GM12878 (cell line): ENCODE results near the gene NSMCE1. TPM values are rescaled to one million over a fixed set of nuclear protein-coding genes. Genes with fewer than 3 reads are reported as not detected.

Source experiments
- ATAC-seq: fragments of 200-7000 bp; cut with Tn5 transposase; 3 replicates; pipeline ENCODE4 v1.9.1; 2020; ENCODE audit warnings: mild to moderate bottlenecking, moderate library complexity
- BruUV-seq: library from RNA; stranded (reverse); fragments of 400-500 nt; replicated peaks from 2 replicates; lab custom pipeline; 2021; lab: Mats Ljungman, UMichigan
- CTCF ChIA-PET: fragments of 300-600 bp; sonication (Branson Sonifier 250); formaldehyde crosslinking; extraction: SDS; loops from one replicate; lab custom pipeline; 2021; ENCODE audit warnings: inconsistent platforms; lab: Yijun Ruan, JAX
- POLR2A ChIA-PET: fragments of 350-600 bp; formaldehyde crosslinking; extraction: SDS; loops from one replicate; lab custom pipeline; 2021; ENCODE audit warnings: inconsistent platforms; lab: Charles Lee
- RAD21 ChIA-PET: fragments of 300-600 bp; sonication (Branson Sonifier 250); formaldehyde crosslinking; loops from one replicate; lab custom pipeline; 2023; ENCODE audit warnings: antibody characterized with exemption; ENCODE audit not compliant: unreplicated experiment; lab: Charles Lee
- SMC1A ChIA-PET: fragments of 300-600 bp; sonication (Branson Sonifier 250); formaldehyde crosslinking; loops from one replicate; lab custom pipeline; 2023; ENCODE audit not compliant: unreplicated experiment, uncharacterized antibody; lab: Charles Lee
- DNase-seq: peaks from one replicate; pipeline ENCODE4 v3.0.0-alpha.2; 2011; ENCODE audit warnings: low read depth, low spot score
- FAIRE-seq: peaks from 3 replicates; lab custom pipeline; 2011; peaks lifted over from hg19 to GRCh38; lab: Jason Lieb, UNC
- H2AFZ ChIP-seq: 2 replicates; pipeline ENCODE4 v1.6.0; 2011; ENCODE audit warnings: low read depth, low read length, control low read depth; ENCODE audit not compliant: control insufficient read depth
- H3K27ac ChIP-seq: 2 replicates; pipeline ENCODE4 v1.5.1; 2011; ENCODE audit warnings: control low read depth; ENCODE audit not compliant: control insufficient read depth, insufficient read depth
- H3K27me3 ChIP-seq, 2 experiments: replicated peaks in 1 of 2; 2 replicates each; pipeline versions ENCODE4 v1.6.0 to v1.6.1; 2011; ENCODE audit warnings: low read length in 1 of 2; ENCODE audit not compliant: control insufficient read depth in 2 of 2, insufficient read depth in 2 of 2
- H3K36me3 ChIP-seq, 2 experiments: 2 replicates each; pipeline ENCODE4 v1.5.1; 2011; ENCODE audit warnings: low read length in 1 of 2; ENCODE audit not compliant: control insufficient read depth in 2 of 2, insufficient read depth in 2 of 2
- H3K4me1 ChIP-seq: 2 replicates; pipeline ENCODE4 v1.6.1; 2011; ENCODE audit warnings: mild to moderate bottlenecking, low read length, moderate library complexity, mixed read lengths; ENCODE audit not compliant: control insufficient read depth, insufficient read depth
- H3K4me2 ChIP-seq: 2 replicates; pipeline ENCODE4 v1.6.0; 2011; ENCODE audit warnings: control low read depth; ENCODE audit not compliant: control insufficient read depth, insufficient read depth
- H3K4me3 ChIP-seq: fragments of 200-600 bp; sonication (generic); 2 replicates; pipeline ENCODE4 v1.5.1; 2016
- H3K79me2 ChIP-seq: 2 replicates; pipeline ENCODE4 v1.6.0; 2011; ENCODE audit warnings: low read length; ENCODE audit not compliant: control insufficient read depth, insufficient read depth
- H3K9ac ChIP-seq: 2 replicates; pipeline ENCODE4 v1.8.0; 2011; ENCODE audit warnings: low read length, control low read depth, mixed read lengths; ENCODE audit not compliant: control insufficient read depth, insufficient read depth
- H3K9me3 ChIP-seq: replicated peaks from 3 replicates; pipeline ENCODE4 v1.5.1; 2011; ENCODE audit warnings: mild to moderate bottlenecking, low read length; ENCODE audit not compliant: control insufficient read depth, insufficient read depth
- H4K20me1 ChIP-seq: 2 replicates; pipeline ENCODE4 v1.6.0; 2011; ENCODE audit not compliant: control insufficient read depth, insufficient read depth
- EED ChIP-seq: sonication (generic); IDR thresholded peaks from 2 replicates; pipeline ENCODE4 v1.6.1; 2016; ENCODE audit warnings: antibody characterized with exemption, low read depth
- IKZF1 ChIP-seq: fragments of 450-650 bp; conservative IDR thresholded peaks from 2 replicates; pipeline ENCODE4 v1.6.1; 2017; ENCODE audit warnings: antibody characterized with exemption, mild to moderate bottlenecking
- JUNB ChIP-seq: IDR thresholded peaks from 2 replicates; pipeline ENCODE4 v1.6.1; 2016; ENCODE audit warnings: antibody characterized with exemption, mild to moderate bottlenecking
- LARP7 ChIP-seq: fragments of 450-650 bp; IDR thresholded peaks from 2 replicates; pipeline ENCODE4 v1.6.1; 2017; ENCODE audit warnings: mild to moderate bottlenecking
- MEF2A ChIP-seq: IDR thresholded peaks from 2 replicates; pipeline ENCODE4 v1.6.1; 2011; ENCODE audit warnings: low read depth, mild to moderate bottlenecking, low read length, moderate library complexity; ENCODE audit not compliant: insufficient read depth
- NR2C2 ChIP-seq: IDR thresholded peaks from 2 replicates; pipeline ENCODE4 v1.6.1; 2011; ENCODE audit warnings: borderline replicate concordance, low read depth; ENCODE audit not compliant: control insufficient read depth, insufficient read length
- RBBP5 ChIP-seq: fragments of 200-600 bp; sonication (generic); conservative IDR thresholded peaks from 2 replicates; pipeline ENCODE4 v1.6.1; 2016
- RUNX3 ChIP-seq: IDR thresholded peaks from 2 replicates; pipeline ENCODE4 v1.6.1; 2012; ENCODE audit warnings: low read length, inconsistent platforms
- SMAD5 ChIP-seq: IDR thresholded peaks from 2 replicates; pipeline ENCODE4 v1.6.1; 2016; ENCODE audit warnings: antibody characterized with exemption, low read depth
- STAT3 ChIP-seq: IDR thresholded peaks from 2 replicates; pipeline ENCODE4 v1.6.1; 2011; ENCODE audit warnings: low read depth, low read length, improper control_type of control experiment
- ZNF217 ChIP-seq: fragments of 450-650 bp; IDR thresholded peaks from 2 replicates; pipeline ENCODE4 v1.6.1; 2017; ENCODE audit warnings: antibody characterized with exemption, mild to moderate bottlenecking
- ZZZ3 ChIP-seq: IDR thresholded peaks from 2 replicates; pipeline ENCODE4 v1.6.1; 2011; ENCODE audit warnings: low read depth; ENCODE audit not compliant: control insufficient read depth, insufficient read length
- WGBS: methylation state at CpG from one replicate; pipeline ENCODE4 v1.1.6; 2016; ENCODE audit warnings: low lambda C conversion rate; ENCODE audit not compliant: insufficient replicate concordance, insufficient coverage; ENCODE audit errors: missing lambda C conversion rate; 5-methylcytosine and 5-hydroxymethylcytosine counted together
- in situ Hi-C: fragments of 300-500 bp; cut with MboI; formaldehyde crosslinking; loops from 9 replicates; pipeline ENCODE4 v1.14.3; 2018; ENCODE audit warnings: mixed read lengths
- intact Hi-C: fragments of 100-400 bp; cut with micrococcal nuclease; formaldehyde crosslinking; loops from one replicate; pipeline ENCODE4 v1.14.2; 2022; ENCODE audit not compliant: unreplicated experiment
- polyA plus RNA-seq, 11 experiments: library from polyadenylated mRNA; depleted of rRNA in 4 of 11; unstranded in 6 of 11; stranded (reverse) in 5 of 11; fragments of >200 nt; fragmentation: Nextera tagmentation in 4 of 11; fragmentation: Illumina TruSeq in 1 of 11; extraction: Ambion mirVana in 4 of 11; extraction: Trizol in 1 of 11; gene quantifications; 1 replicate in 1 of 11; 2 replicates in 10 of 11; pipeline versions ENCODE4 v1.2.1 to v1.2.3, GENCODE V29; 2011 to 2016; ENCODE audit warnings: inconsistent platforms in 2 of 11, missing spikeins in 2 of 11, low read depth in 1 of 11
- total RNA-seq, 4 experiments: library from RNA; depleted of rRNA in 3 of 4; stranded (reverse); fragments of >200 nt in 3 of 4; fragmentation: Illumina TruSeq in 1 of 4; extraction: Trizol in 1 of 4; gene quantifications; 2 replicates each; pipeline versions ENCODE4 v1.2.1 to v1.2.3, GENCODE V29; 2013 to 2021
- TF ChIP-seq, protein P1 (sequence below): fragments of 450-650 bp; IDR thresholded peaks from 2 replicates; pipeline ENCODE4 v1.6.1; 2016; ENCODE audit warnings: mild to moderate bottlenecking
- TF ChIP-seq, protein P2 (sequence below): fragments of 450-650 bp; IDR thresholded peaks from 2 replicates; pipeline ENCODE4 v1.6.1; 2018; ENCODE audit warnings: mild to moderate bottlenecking, low read depth, moderate library complexity; ENCODE audit not compliant: partially characterized antibody
- TF ChIP-seq, protein P3 (sequence below): IDR thresholded peaks from 2 replicates; pipeline ENCODE4 v1.6.1; 2012; ENCODE audit warnings: improper control_type of control experiment, low read depth, low read length; ENCODE audit not compliant: insufficient replicate concordance

The NSMCE1 gene
- total and polyA plus RNA-seq, 10 of the 15 experiments (the other 5 are each of a cell fraction or from before 2014, with no cell fraction given), result 54.0 to 214 (median 71.4) TPM

- Histone ChIP-seq H3K79me2 (peaks cover 8% of the 10 kb centered on the region), H3K9me3 (no peaks in the 10 kb centered on the region; the same call in 2 of the 3 replicates), H3K27ac (peak overlapping the region; percentile 97), H3K27me3 (no peaks in the 10 kb centered on the region), H4K20me1 (no peaks in the 10 kb centered on the region), H3K4me2 (peak overlapping the region; percentile 85), H2AFZ (peak overlapping the region; percentile 100), H3K4me1 (peaks cover 25% of the 10 kb centered on the region), H3K36me3 (no peaks in the 10 kb centered on the region), H3K4me3 (peak overlapping the region; percentile 71), H3K9ac (peak overlapping the region; percentile 94)
- SMC1A ChIA-PET, result interaction anchor here (0.7 to 2.1 kb wide), 11 partner anchors 23 to 198 kb away, joined by 3 to 10 read pairs (median 4); no protein-coding TSS in a partner anchor
- intact Hi-C loops, result no loop called here
- DNase-seq (no peak), FAIRE-seq (no peak), ATAC-seq (peak; percentile 77)
- TSS peak; percentile 96 for BruUV-seq
- CTCF ChIA-PET, result interaction anchor here (1.0 to 5.6 kb wide), 7 partner anchors 9 to 224 kb away, joined by 3 to 46 read pairs (median 6); no protein-coding TSS in a partner anchor
- POLR2A ChIA-PET, result interaction anchor here (0.9 to 2.4 kb wide), 10 partner anchors 19 to 171 kb away, joined by 3 to 11 read pairs (median 5); partner anchors contain the start of gene NSMCE1
- 21% methylated on average over 19 of the region's 19 CpGs for WGBS
- in situ Hi-C loops, result no loop called here
- RAD21 ChIA-PET, result interaction anchor here (0.6 to 2.4 kb wide), 16 partner anchors 11 to 224 kb away, joined by 3 to 15 read pairs (median 3); partner anchors contain the start of gene NSMCE1
- TF ChIP-seq LARP7 (0 out of 2 replicates have a peak, but pooled peaks have one; percentile 30), SMAD5 (0 out of 2 replicates have a peak, but pooled peaks have one; percentile 4), JUNB (no peak), EED (no peak), MEF2A (no peak), ZNF217 (no peak), RBBP5 (no peak), NR2C2 (peak; percentile 100), IKZF1 (no peak), ZZZ3 (no peak), RUNX3 (peak; percentile 55), STAT3 (no peak)
- TF ChIP-seq, protein P1, sequence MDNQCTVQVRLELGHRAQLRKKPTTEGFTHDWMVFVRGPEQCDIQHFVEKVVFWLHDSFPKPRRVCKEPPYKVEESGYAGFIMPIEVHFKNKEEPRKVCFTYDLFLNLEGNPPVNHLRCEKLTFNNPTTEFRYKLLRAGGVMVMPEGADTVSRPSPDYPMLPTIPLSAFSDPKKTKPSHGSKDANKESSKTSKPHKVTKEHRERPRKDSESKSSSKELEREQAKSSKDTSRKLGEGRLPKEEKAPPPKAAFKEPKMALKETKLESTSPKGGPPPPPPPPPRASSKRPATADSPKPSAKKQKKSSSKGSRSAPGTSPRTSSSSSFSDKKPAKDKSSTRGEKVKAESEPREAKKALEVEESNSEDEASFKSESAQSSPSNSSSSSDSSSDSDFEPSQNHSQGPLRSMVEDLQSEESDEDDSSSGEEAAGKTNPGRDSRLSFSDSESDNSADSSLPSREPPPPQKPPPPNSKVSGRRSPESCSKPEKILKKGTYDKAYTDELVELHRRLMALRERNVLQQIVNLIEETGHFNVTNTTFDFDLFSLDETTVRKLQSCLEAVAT, result no peak; the same call in 1 of the 2 replicates
- TF ChIP-seq, protein P2, sequence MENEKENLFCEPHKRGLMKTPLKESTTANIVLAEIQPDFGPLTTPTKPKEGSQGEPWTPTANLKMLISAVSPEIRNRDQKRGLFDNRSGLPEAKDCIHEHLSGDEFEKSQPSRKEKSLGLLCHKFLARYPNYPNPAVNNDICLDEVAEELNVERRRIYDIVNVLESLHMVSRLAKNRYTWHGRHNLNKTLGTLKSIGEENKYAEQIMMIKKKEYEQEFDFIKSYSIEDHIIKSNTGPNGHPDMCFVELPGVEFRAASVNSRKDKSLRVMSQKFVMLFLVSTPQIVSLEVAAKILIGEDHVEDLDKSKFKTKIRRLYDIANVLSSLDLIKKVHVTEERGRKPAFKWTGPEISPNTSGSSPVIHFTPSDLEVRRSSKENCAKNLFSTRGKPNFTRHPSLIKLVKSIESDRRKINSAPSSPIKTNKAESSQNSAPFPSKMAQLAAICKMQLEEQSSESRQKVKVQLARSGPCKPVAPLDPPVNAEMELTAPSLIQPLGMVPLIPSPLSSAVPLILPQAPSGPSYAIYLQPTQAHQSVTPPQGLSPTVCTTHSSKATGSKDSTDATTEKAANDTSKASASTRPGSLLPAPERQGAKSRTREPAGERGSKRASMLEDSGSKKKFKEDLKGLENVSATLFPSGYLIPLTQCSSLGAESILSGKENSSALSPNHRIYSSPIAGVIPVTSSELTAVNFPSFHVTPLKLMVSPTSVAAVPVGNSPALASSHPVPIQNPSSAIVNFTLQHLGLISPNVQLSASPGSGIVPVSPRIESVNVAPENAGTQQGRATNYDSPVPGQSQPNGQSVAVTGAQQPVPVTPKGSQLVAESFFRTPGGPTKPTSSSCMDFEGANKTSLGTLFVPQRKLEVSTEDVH, result peak; percentile 28
- TF ChIP-seq, protein P3, sequence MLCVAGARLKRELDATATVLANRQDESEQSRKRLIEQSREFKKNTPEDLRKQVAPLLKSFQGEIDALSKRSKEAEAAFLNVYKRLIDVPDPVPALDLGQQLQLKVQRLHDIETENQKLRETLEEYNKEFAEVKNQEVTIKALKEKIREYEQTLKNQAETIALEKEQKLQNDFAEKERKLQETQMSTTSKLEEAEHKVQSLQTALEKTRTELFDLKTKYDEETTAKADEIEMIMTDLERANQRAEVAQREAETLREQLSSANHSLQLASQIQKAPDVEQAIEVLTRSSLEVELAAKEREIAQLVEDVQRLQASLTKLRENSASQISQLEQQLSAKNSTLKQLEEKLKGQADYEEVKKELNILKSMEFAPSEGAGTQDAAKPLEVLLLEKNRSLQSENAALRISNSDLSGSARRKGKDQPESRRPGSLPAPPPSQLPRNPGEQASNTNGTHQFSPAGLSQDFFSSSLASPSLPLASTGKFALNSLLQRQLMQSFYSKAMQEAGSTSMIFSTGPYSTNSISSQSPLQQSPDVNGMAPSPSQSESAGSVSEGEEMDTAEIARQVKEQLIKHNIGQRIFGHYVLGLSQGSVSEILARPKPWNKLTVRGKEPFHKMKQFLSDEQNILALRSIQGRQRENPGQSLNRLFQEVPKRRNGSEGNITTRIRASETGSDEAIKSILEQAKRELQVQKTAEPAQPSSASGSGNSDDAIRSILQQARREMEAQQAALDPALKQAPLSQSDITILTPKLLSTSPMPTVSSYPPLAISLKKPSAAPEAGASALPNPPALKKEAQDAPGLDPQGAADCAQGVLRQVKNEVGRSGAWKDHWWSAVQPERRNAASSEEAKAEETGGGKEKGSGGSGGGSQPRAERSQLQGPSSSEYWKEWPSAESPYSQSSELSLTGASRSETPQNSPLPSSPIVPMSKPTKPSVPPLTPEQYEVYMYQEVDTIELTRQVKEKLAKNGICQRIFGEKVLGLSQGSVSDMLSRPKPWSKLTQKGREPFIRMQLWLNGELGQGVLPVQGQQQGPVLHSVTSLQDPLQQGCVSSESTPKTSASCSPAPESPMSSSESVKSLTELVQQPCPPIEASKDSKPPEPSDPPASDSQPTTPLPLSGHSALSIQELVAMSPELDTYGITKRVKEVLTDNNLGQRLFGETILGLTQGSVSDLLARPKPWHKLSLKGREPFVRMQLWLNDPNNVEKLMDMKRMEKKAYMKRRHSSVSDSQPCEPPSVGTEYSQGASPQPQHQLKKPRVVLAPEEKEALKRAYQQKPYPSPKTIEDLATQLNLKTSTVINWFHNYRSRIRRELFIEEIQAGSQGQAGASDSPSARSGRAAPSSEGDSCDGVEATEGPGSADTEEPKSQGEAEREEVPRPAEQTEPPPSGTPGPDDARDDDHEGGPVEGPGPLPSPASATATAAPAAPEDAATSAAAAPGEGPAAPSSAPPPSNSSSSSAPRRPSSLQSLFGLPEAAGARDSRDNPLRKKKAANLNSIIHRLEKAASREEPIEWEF, result no peak
Measured at GRCh38 chr16:27202923-27203506, 65.6 kb downstream of the NSMCE1 start.
